Loucy (cell line): Measurements from ENCODE around the gene ZNF576.
A peak's percentile ranks its signal among the peaks of the same experiment; 100 is the strongest.

Experiments used
- H2AFZ ChIP-seq: fragments of 200-600 bp; sonication (generic); 2 replicates; pipeline ENCODE4 v1.6.0; 2016; ENCODE audit warnings: antibody characterized with exemption, mild to moderate bottlenecking, low read length, moderate library complexity
- H3F3A ChIP-seq: fragments of 200-600 bp; 2 replicates; pipeline ENCODE4 v1.6.0; 2016; ENCODE audit warnings: antibody characterized with exemption, low read depth, mild to moderate bottlenecking
- H3K27me3 ChIP-seq: fragments of 200-600 bp; sonication (generic); 2 replicates; pipeline ENCODE4 v1.6.1; 2014; ENCODE audit warnings: low read length, mild to moderate bottlenecking; ENCODE audit not compliant: insufficient read depth, poor library complexity, severe bottlenecking
- H3K36me3 ChIP-seq: fragments of 200-600 bp; sonication (generic); 2 replicates; pipeline ENCODE4 v1.6.1; 2016; ENCODE audit warnings: low read length; ENCODE audit not compliant: insufficient read depth
- H3K4me1 ChIP-seq: fragments of 200-600 bp; sonication (generic); 2 replicates; pipeline ENCODE4 v1.5.1; 2014; ENCODE audit warnings: low read length, mild to moderate bottlenecking; ENCODE audit not compliant: insufficient read depth, poor library complexity, severe bottlenecking
- H3K4me2 ChIP-seq: fragments of 200-600 bp; sonication (generic); 2 replicates; pipeline ENCODE4 v1.6.0; 2014; ENCODE audit warnings: antibody characterized with exemption, low read length, low read depth, mild to moderate bottlenecking; ENCODE audit not compliant: poor library complexity, severe bottlenecking
- H3K4me3 ChIP-seq: fragments of 200-600 bp; sonication (generic); 2 replicates; pipeline ENCODE4 v1.5.1; 2014; ENCODE audit warnings: low read length, mild to moderate bottlenecking, mixed read lengths; ENCODE audit not compliant: poor library complexity, severe bottlenecking
- H3K79me2 ChIP-seq: fragments of 200-600 bp; sonication (generic); 2 replicates; pipeline ENCODE4 v1.6.1; 2014; ENCODE audit warnings: low read length; ENCODE audit not compliant: insufficient read depth
- H3K9ac ChIP-seq: fragments of 200-600 bp; sonication (generic); 2 replicates; pipeline ENCODE4 v1.6.0; 2014; ENCODE audit warnings: mild to moderate bottlenecking, low read depth, low read length, moderate library complexity; ENCODE audit not compliant: poor library complexity, severe bottlenecking
- H3K9me2 ChIP-seq: fragments of 200-600 bp; sonication (generic); replicated peaks from 2 replicates; pipeline ENCODE4 v1.6.1; 2016; ENCODE audit warnings: low read depth, low read length, mixed read lengths
- H3K9me3 ChIP-seq: fragments of 200-600 bp; sonication (generic); 2 replicates; pipeline ENCODE4 v1.6.1; 2014; ENCODE audit warnings: mild to moderate bottlenecking, antibody characterized with exemption, low read length, low read depth; ENCODE audit not compliant: insufficient read depth
- H4K20me1 ChIP-seq: fragments of 200-600 bp; sonication (generic); 2 replicates; pipeline ENCODE4 v1.6.0; 2014; ENCODE audit warnings: antibody characterized with exemption, low read length, mild to moderate bottlenecking; ENCODE audit not compliant: insufficient read depth, poor library complexity, severe bottlenecking
- EZH2phosphoT487 ChIP-seq: fragments of 200-600 bp; IDR thresholded peaks from 2 replicates; pipeline ENCODE4 v1.6.1; 2018; ENCODE audit warnings: antibody characterized with exemption, mild to moderate bottlenecking, moderate library complexity, borderline replicate concordance
- TF ChIP-seq, protein P1 (sequence below): fragments of 200-600 bp; sonication (generic); conservative IDR thresholded peaks from 2 replicates; pipeline ENCODE4 v1.5.1; 2014; ENCODE audit warnings: mild to moderate bottlenecking, antibody characterized with exemption, low read length

ZNF576 gene

DNA sequence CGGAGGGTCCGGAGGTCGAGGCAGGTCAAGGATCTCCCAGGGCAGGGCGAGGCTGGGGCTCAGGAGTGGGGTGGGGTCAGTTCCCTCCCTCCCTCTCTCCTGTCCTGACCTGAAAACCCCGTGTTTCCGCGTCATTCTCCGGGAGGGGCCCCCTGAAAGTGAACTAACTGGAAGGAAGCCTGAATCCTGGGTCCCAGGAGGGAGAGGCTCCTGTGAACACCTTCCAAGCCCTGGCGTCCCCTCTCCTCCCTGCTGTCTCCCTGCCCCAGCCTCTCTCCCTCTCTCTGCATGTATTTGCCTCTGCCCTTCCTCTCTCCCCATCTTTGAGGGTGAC lies 44.0 kb downstream of the ZNF576 start:
- Histone ChIP-seq H3F3A (no peaks in the 10 kb centered on the region), H3K4me3 (peak overlapping the region; percentile 73), H3K4me2 (peak overlapping the region; percentile 81), H3K27me3 (no peaks in the 10 kb centered on the region), H3K79me2 (no peaks in the 10 kb centered on the region), H4K20me1 (no peaks in the 10 kb centered on the region), H3K4me1 (peaks cover 12% of the 10 kb centered on the region), H3K9me2 (no peaks in the 10 kb centered on the region), H3K36me3 (no peaks in the 10 kb centered on the region), H3K9me3 (no peaks in the 10 kb centered on the region), H2AFZ (peak overlapping the region; percentile 94), H3K9ac (no peak overlapping the region)
- TF ChIP-seq, protein P1, sequence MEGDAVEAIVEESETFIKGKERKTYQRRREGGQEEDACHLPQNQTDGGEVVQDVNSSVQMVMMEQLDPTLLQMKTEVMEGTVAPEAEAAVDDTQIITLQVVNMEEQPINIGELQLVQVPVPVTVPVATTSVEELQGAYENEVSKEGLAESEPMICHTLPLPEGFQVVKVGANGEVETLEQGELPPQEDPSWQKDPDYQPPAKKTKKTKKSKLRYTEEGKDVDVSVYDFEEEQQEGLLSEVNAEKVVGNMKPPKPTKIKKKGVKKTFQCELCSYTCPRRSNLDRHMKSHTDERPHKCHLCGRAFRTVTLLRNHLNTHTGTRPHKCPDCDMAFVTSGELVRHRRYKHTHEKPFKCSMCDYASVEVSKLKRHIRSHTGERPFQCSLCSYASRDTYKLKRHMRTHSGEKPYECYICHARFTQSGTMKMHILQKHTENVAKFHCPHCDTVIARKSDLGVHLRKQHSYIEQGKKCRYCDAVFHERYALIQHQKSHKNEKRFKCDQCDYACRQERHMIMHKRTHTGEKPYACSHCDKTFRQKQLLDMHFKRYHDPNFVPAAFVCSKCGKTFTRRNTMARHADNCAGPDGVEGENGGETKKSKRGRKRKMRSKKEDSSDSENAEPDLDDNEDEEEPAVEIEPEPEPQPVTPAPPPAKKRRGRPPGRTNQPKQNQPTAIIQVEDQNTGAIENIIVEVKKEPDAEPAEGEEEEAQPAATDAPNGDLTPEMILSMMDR = no peak
- no peak for TF ChIP-seq EZH2phosphoT487

GRCh38 chr19:43641333-43641732 lies 44.9 kb downstream of the ZNF576 start:
- no peaks in the 10 kb centered on the region for H3K36me3 ChIP-seq
- no peaks in the 10 kb centered on the region for H3K79me2 ChIP-seq
- H3K27me3 ChIP-seq = no peaks in the 10 kb centered on the region
- H3F3A ChIP-seq = no peaks in the 10 kb centered on the region
- H3K4me3 ChIP-seq = no peak overlapping the region
- H2AFZ ChIP-seq = no peak overlapping the region
- no peaks in the 10 kb centered on the region for H4K20me1 ChIP-seq
- H3K9me3 ChIP-seq = no peaks in the 10 kb centered on the region
- peaks cover 12% of the 10 kb centered on the region for H3K4me1 ChIP-seq
- H3K9ac ChIP-seq = no peak overlapping the region
- TF ChIP-seq, protein P1 = no peak
- no peak for TF ChIP-seq EZH2phosphoT487
- no peaks in the 10 kb centered on the region for H3K9me2 ChIP-seq
- H3K4me2 ChIP-seq = no peak overlapping the region

DNA sequence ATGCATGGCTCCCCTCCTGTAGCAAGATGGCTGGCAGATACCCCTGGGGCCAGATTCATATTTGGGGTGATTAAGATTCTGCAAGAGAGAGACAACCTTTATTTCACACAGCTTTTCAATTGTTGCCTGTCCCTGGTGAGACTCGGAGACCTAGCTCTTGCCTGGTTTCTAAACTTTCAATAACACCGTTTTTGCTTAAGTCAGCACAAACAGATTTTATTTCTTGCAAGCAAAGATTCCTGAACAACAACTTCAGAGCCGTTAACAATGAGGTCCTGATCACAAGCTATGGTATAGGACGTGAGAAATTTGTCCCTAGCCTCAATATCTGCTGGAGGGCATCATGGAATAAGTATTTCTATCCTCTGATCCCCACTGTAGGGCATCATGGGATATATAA lies 46.1 kb downstream of the ZNF576 start:
- no peaks in the 10 kb centered on the region for H3K9me3 ChIP-seq
- no peaks in the 10 kb centered on the region for H3K36me3 ChIP-seq
- H3K9me2 ChIP-seq = no peaks in the 10 kb centered on the region
- H3K27me3 ChIP-seq = no peaks in the 10 kb centered on the region
- H2AFZ ChIP-seq = no peak overlapping the region
- no peaks in the 10 kb centered on the region for H4K20me1 ChIP-seq
- no peaks in the 10 kb centered on the region for H3K79me2 ChIP-seq
- H3K4me2 ChIP-seq = no peak overlapping the region
- H3K4me1 ChIP-seq = peaks cover 12% of the 10 kb centered on the region
- no peak overlapping the region for H3K4me3 ChIP-seq
- no peak for TF ChIP-seq EZH2phosphoT487
- TF ChIP-seq, protein P1 = no peak
- no peaks in the 10 kb centered on the region for H3F3A ChIP-seq
- H3K9ac ChIP-seq = no peak overlapping the region
